Measurements from ENCODE around the gene NLRC5. TPM values are rescaled to one million over a fixed set of nuclear protein-coding genes. Genes with fewer than 3 reads are reported as not detected.

The NLRC5 gene
- total RNA-seq, 2 experiments from 2014 or later, result 199 to 305 TPM

DNA sequence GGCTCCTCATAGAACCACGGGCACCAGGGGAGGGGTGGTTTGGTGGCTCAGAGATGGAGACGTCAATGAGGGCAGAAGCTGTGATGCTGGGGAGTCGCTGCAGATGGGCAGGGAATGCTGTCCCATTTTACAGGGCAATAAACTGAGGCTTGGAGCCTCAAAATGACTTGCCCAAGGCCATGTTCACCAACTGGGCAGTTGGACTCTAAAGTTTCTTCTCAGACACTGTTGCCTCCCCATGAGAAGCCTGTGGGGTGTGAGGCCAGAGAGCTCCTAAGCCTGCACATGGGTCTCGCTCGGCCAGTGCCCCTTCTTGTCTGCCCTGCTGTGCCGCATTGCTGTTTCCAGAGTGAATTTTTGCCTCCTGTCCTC lies 141.6 kb downstream of the NLRC5 start:
- Histone ChIP-seq H3K36me3 (ENCODE audit: insufficient read depth, low read length) (peaks cover 4% of the 10 kb centered on the region), H2AFZ (ENCODE audit: low read length) (no peak overlapping the region), H3K4me1 (ENCODE audit: insufficient read depth, low read length, poor library complexity, severe bottlenecking) (peaks cover 37% of the 10 kb centered on the region), H3K4me2 (ENCODE audit: low read length) (no peak overlapping the region), H3K9me2 (ENCODE audit: insufficient read depth, low read length) (no peaks in the 10 kb centered on the region), H3K9me3 (ENCODE audit: low read length) (no peaks in the 10 kb centered on the region), H3K4me3 (ENCODE audit: low read depth, low read length, poor library complexity, severe bottlenecking) (no peak overlapping the region), H3K79me2 (ENCODE audit: insufficient read depth, low read depth, low read length) (no peaks in the 10 kb centered on the region), H3K27ac (ENCODE audit: low read depth, low read length, poor library complexity, severe bottlenecking) (no peak overlapping the region), H4K20me1 (ENCODE audit: insufficient read depth, low read length) (no peaks in the 10 kb centered on the region)
- TF ChIP-seq, protein P1, sequence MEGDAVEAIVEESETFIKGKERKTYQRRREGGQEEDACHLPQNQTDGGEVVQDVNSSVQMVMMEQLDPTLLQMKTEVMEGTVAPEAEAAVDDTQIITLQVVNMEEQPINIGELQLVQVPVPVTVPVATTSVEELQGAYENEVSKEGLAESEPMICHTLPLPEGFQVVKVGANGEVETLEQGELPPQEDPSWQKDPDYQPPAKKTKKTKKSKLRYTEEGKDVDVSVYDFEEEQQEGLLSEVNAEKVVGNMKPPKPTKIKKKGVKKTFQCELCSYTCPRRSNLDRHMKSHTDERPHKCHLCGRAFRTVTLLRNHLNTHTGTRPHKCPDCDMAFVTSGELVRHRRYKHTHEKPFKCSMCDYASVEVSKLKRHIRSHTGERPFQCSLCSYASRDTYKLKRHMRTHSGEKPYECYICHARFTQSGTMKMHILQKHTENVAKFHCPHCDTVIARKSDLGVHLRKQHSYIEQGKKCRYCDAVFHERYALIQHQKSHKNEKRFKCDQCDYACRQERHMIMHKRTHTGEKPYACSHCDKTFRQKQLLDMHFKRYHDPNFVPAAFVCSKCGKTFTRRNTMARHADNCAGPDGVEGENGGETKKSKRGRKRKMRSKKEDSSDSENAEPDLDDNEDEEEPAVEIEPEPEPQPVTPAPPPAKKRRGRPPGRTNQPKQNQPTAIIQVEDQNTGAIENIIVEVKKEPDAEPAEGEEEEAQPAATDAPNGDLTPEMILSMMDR (conservative IDR thresholded peaks at IDR 0.05; ENCODE audit: low read length), result no peak
- no peak for TF ChIP-seq EZH2phosphoT487 (IDR thresholded peaks at IDR 0.05; ENCODE audit: borderline replicate concordance, low read depth, low read length)
- no peak for DNase-seq (ENCODE audit: low spot score)
- intact Hi-C loops (cut with micrococcal nuclease; ENCODE audit: unreplicated experiment), result no loop called here
- ChIA-PET CTCF (ENCODE audit: unreplicated experiment) (no interaction called here), POLR2A (no interaction called here)
- no TSS peak for BruUV-seq (replicated peaks)

DNA sequence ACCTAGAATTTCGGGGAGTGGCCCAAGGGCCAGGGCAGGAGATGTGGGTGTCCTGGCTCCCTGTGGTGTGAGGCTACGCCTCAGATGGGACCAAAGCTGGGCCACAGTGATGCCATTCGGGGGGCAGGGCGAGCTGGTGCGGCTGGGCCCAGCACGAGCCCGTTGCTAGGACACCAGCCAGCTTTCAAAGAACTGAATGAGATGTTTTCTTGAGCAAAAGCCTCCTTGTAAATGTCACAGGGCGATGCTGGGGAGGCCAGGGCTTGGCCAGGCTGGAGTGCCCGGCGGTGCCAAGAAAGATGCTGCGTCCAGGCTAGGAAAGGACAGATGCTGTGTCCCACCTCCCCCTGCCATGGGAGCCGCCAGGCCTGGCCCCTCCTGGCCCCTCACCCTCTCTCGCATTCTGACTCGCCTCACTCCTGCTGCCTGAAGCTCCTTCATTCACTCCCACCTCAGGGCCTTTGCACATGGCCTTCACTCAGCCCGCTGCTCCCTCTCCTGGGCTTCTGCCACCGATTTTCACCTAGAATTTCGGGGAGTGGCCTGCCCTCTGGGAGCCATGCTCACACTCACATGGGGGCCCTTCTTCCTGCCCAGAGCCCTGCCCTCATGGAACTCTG lies 142.1 kb downstream of the NLRC5 start:
- CTCF ChIA-PET (ENCODE audit: unreplicated experiment), result no interaction called here
- H3K79me2 ChIP-seq (ENCODE audit: insufficient read depth, low read depth, low read length), result no peaks in the 10 kb centered on the region
- no TSS peak for BruUV-seq (replicated peaks)
- H4K20me1 ChIP-seq (ENCODE audit: insufficient read depth, low read length), result no peaks in the 10 kb centered on the region
- no peak overlapping the region for H3K4me3 ChIP-seq (ENCODE audit: low read depth, low read length, poor library complexity, severe bottlenecking)
- POLR2A ChIA-PET, result no interaction called here
- no peak overlapping the region for H3K27ac ChIP-seq (ENCODE audit: low read depth, low read length, poor library complexity, severe bottlenecking)
- TF ChIP-seq, protein P1 (conservative IDR thresholded peaks at IDR 0.05; ENCODE audit: low read length), result no peak
- no peak for TF ChIP-seq EZH2phosphoT487 (IDR thresholded peaks at IDR 0.05; ENCODE audit: borderline replicate concordance, low read depth, low read length)
- no peak overlapping the region for H3K4me2 ChIP-seq (ENCODE audit: low read length)
- H3K4me1 ChIP-seq (ENCODE audit: insufficient read depth, low read length, poor library complexity, severe bottlenecking), result peaks cover 37% of the 10 kb centered on the region
- H3K9me3 ChIP-seq (ENCODE audit: low read length), result no peaks in the 10 kb centered on the region
- no peaks in the 10 kb centered on the region for H3K36me3 ChIP-seq (ENCODE audit: insufficient read depth, low read length)
- intact Hi-C loops (cut with micrococcal nuclease; ENCODE audit: unreplicated experiment), result no loop called here
- DNase-seq (ENCODE audit: low spot score), result no peak
- no peaks in the 10 kb centered on the region for H3K9me2 ChIP-seq (ENCODE audit: insufficient read depth, low read length)
- no peak overlapping the region for H2AFZ ChIP-seq (ENCODE audit: low read length)

DNA sequence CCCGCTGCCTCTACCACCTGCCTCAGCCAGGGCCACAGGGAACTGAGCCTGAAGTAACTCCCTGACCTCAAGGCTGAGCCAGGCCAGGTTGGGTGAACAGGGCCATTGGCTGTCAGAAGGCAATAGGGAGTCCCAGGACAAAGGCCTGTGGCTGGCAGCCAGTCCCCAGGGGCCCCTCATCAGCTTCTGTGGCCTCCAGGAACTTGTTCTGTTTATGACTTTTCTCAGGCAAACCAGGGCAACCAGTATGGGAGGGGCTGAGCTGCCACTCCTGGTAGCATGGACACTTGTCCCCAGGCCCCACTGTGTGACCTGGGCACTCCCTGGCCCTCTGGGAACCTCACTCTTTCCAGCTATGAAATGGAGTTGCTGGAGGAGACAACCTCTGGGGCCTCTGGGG lies 143.1 kb downstream of the NLRC5 start:
- H2AFZ ChIP-seq (ENCODE audit: low read length), result no peak overlapping the region
- no peaks in the 10 kb centered on the region for H3K9me3 ChIP-seq (ENCODE audit: low read length)
- H3K36me3 ChIP-seq (ENCODE audit: insufficient read depth, low read length), result no peaks in the 10 kb centered on the region
- H3K4me2 ChIP-seq (ENCODE audit: low read length), result no peak overlapping the region
- no TSS peak for BruUV-seq (replicated peaks)
- H3K9me2 ChIP-seq (ENCODE audit: insufficient read depth, low read length), result no peaks in the 10 kb centered on the region
- POLR2A ChIA-PET, result no interaction called here
- H3K4me3 ChIP-seq (ENCODE audit: low read depth, low read length, poor library complexity, severe bottlenecking), result no peak overlapping the region
- CTCF ChIA-PET (ENCODE audit: unreplicated experiment), result no interaction called here
- TF ChIP-seq, protein P1 (conservative IDR thresholded peaks at IDR 0.05; ENCODE audit: low read length), result no peak
- TF ChIP-seq EZH2phosphoT487 (IDR thresholded peaks at IDR 0.05; ENCODE audit: borderline replicate concordance, low read depth, low read length), result no peak
- no peaks in the 10 kb centered on the region for H3K79me2 ChIP-seq (ENCODE audit: insufficient read depth, low read depth, low read length)
- H3K4me1 ChIP-seq (ENCODE audit: insufficient read depth, low read length, poor library complexity, severe bottlenecking), result peaks cover 37% of the 10 kb centered on the region
- no peak overlapping the region for H3K27ac ChIP-seq (ENCODE audit: low read depth, low read length, poor library complexity, severe bottlenecking)
- intact Hi-C loops (cut with micrococcal nuclease; ENCODE audit: unreplicated experiment), result no loop called here
- DNase-seq (ENCODE audit: low spot score), result no peak
- H4K20me1 ChIP-seq (ENCODE audit: insufficient read depth, low read length), result no peaks in the 10 kb centered on the region
